HG02973 (cell line): Measurements from ENCODE around the gene RTP5.

Experiments
- ATAC-seq: cut with Tn5 transposase; IDR thresholded peaks from one replicate; pipeline ENCODE4 v1.9.1; 2021; ENCODE audit warnings: moderate library complexity; ENCODE audit not compliant: unreplicated experiment

RTP5 gene

DNA sequence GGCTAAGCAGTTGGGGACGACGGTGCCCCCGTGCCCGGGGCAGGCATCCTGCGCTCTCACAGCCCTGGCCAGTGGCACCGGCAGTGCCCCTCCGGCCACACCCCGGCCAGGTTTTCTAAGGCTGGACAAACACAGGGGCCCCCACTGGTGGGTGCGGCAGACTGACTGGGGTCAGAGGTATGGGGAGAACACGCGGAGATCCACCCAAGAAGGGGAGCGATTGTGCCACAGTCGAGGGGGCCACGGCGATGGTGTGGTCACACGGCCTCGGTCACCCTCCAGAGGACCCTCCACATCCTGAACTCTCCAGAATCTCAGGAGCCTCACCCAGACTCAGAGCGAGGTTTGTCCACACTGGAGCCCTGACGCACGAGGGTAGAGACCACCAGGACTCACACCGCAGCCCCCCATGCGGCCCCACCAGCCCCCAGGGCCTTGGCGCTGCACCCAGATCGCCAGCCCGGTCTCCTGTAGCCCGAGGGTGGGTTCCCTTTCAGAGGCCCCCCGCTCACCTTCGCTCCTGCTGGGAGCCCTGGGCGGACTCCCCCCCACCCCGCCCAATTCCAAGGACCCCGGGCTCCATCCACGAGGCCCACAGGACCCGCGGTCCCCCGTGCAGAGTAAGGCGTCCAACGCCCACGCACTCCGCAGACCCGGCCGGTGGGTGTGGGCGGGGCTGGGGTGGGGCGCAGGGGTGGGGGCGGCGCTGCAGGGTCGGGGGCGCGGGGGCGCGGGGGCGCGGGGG lies 26.0 kb upstream of the RTP5 start:
- no peak for ATAC-seq

DNA sequence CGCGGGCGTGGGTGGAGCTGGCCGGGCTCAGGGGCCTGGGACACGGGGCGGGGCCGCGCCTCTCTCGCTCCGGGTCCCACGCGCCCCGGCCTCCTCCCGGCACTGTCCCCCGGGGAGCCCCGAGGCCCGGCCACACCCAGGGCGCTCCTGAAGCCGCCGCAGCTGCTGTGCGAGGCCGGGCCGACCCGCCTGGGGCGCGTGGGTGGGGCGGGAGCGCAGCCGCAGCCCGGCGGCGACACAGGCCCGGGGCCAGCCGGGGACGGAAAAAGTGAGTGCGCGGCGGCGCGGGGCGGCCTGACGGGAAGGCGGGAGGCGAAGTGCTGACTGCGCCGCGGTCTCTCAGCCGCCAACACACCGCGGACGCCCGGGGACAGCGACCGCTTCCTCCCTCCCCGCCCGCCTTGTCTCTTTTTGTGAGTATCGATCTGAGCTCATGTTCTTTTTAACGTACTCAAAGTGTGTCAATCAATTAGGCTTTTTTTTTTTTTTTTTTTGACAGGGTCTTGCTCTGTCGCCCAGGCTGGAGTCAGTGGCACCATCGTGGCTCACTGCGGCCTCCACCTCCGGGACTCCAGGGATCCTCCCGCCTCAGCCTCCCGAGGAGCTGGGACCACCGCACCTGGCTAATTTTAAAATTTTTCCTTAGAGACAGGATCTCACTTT lies 25.3 kb upstream of the RTP5 start:
- peak; percentile 73 for ATAC-seq

DNA sequence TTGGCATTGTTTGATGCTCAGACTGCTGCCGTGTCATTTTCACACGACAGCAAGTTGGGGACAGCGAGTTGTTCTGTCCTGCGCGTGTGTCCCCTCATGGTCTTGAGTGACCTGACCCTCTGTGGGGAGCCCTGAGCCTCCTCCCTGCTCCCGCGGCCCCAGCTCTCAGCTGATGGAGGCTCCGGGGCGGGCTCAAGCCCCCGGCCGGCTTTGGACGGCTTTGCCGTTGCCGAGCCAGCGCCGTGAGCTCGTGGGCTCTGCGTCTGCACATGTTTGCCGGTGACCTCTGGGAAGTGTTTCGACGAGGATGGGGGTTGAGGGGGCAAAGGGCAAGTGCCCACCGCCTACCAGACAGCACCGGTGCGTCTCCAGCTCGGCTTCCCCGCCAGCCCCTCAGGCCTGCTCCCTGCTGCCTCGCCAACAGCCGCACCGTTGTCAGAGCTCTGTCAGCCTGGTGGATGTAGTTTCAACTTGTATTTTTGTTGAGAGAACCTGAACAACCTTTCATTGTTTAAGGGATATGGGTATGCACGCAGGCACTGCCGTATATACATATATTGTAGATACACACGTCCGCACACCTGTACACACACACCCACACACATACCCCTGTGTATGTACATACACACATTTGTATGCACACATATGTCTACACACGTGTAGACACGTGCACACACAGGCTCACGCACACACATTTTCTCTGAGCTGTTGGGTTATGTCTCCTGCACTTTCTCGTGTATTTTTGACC lies 24.5 kb upstream of the RTP5 start:
- no peak for ATAC-seq

DNA sequence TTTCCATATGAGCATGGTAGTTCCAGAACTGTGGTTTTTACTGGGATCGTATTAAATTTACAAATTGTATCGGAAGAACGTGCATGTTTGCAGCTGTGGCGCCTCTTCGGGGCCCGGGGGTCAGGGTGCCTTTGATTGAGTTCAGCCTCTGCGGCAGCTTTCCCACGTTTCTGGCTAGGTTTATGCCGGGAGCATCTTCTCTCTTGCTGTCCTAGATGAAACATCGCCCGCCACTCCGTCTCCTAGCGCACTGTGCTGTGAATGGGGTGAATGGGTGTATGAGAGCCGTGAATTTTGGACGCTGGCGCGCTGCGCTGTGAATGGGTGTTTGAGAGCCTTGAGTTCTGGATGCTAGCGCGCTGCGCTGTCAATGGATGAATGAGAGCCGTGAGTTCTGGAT lies 23.1 kb upstream of the RTP5 start:
- no peak for ATAC-seq

DNA sequence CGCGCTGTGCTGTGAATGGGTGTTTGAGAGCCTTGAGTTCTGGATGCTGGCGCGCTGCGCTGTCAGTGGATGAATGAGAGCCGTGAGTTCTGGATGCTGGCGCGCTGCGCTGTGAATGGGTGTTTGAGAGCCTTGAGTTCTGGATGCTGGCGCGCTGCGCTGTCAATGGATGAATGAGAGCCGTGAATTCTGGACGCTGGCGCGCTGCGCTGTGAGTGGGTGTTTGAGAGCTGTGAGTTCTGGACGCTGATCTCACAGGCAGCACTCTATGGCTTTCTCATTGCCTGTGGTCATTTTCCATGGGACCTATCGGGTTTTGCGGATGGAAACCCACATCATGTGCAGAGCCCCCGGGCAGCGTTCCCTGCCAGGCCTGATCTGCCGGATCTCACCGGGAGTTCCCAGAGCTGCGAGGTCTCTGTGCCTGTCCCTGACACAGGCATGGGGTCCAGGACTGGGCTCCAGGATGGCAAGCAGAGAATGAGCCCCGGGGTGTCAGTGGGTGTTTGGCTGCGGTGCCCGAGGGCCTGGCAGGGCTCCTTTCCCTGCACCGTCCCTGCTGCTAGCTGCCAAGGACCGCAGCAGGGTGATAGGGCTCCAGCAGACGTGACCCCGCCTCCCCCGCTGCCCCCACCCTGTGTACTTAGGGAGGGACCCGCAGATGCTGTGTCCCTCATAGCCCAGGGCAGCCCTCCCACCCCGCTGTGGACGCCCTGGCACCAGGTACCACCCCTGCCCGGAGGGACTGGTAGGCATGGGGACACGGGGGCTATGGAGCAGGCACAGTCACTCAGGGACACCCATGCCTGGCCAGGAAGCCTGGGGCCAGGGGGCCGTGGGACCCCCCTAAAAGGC lies 20.5 kb upstream of the RTP5 start:
- no peak for ATAC-seq

DNA sequence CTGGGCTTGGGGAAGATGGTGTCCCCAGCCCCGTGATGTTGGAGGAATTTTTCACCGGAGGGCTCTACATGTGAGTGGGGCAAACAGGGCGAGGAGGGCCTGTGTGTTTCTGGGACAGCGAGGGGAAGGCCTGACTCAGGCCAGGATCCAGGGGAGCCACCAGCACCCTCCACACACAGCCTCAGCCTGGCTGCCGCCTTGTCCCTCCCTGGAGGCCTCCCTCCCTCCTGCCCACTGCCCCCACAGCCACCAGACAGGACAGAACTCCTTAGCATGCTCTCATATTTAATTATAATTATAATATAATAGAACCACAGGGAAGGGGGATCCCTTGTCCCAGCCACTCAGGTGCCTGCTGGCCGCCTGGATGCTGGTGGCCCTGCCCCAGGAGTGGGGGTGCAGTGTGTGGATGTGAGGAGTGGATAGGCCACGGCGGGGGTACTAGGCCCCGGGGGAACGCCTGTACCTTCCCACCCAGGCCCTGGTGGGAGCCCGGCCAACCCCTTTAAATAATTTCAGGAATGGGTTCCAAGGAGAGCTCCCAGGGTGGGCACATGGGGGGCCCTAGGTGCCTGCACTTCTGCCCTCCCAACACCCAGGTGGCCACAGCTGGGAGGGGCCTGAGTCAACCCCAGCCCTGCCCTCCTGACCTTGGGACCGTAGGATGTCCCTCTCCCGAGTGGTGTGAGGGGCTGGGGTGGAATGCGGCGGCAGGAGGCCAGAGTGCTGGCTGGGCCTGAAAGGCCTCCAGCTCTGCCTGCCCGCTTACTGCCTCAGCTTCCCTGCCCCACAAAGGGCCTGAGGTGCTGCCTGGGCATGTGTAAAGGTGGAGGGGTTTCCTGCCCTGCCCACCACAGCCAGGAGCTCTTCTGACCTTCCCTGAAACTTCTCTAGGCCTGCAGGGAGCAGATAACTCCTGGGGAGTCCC lies 19.6 kb upstream of the RTP5 start:
- ATAC-seq: no peak

DNA sequence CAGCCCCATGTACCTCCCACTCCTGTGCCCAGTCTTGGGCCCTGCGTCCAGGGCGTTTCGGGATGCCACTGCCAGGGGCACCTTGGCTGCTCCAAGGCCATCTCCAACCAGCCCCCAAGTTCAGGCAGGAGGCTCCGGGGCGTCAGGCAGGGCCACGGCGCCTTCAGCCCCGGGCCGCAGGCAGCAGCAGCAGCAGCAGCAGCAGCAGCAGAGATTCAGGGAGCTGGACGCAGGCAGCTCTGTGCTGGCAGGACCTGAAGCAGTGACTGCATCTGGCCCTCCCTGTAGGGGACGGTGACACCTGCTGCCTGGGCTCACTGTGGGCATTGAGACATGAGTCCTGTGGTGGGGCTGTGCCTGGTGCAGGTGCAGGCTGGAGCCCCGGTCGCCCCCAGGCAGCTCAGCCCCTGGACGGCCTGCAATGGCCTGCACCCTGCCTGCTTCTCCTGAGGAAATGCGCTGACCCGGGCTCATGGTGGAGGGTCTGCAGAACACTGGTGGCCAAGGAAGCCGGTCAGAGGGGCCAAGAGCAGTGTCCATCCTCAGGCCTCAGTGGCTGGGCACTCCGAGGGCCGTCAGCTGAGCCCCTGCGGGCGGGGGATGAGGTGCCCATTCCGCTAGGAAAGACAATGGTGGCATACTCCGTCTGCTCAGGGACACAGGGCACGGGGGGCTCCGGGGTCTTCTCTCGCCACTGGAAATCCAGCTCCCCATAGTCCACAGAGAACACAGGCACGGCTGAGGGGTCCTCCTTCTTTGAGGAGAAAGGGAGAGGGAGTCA lies 18.8 kb upstream of the RTP5 start:
- no peak for ATAC-seq

DNA sequence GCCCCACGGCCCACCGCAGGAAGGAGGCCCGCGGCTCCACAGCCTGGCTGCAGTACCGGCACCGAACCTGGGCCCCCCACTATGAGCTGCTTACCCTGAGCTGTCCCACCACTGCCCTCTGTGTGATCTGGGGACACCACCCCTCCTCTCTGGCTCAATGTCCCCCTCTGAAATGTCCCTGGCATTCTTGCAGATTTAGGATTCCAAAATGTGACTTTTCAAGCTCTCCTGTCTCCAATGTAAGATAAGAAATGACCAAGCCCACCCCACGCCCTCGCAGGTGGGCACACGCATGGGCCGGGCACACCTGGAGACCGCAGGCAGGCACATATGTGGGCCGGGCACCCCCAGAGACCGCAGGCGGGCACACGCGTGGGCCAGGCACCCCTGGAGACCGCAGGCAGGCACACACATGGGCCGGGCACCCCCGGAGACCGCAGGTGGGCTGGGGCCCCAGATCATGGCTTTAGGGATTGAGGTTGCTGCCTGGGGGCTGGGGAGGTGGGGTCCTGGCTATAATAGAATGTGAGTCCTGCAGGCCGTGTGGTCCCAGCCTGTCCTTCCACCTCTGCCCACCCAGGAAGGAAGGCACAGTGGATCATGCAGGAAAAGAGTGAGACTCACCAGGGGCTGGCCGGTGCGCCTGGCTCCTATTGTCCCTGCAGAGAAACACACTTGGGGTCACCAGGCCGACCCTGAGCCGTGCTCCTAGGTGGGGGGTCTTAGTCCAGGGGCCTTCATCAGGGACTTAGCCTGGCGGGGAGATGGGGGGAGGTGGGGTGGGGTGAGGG lies 18.0 kb upstream of the RTP5 start:
- no peak for ATAC-seq

DNA sequence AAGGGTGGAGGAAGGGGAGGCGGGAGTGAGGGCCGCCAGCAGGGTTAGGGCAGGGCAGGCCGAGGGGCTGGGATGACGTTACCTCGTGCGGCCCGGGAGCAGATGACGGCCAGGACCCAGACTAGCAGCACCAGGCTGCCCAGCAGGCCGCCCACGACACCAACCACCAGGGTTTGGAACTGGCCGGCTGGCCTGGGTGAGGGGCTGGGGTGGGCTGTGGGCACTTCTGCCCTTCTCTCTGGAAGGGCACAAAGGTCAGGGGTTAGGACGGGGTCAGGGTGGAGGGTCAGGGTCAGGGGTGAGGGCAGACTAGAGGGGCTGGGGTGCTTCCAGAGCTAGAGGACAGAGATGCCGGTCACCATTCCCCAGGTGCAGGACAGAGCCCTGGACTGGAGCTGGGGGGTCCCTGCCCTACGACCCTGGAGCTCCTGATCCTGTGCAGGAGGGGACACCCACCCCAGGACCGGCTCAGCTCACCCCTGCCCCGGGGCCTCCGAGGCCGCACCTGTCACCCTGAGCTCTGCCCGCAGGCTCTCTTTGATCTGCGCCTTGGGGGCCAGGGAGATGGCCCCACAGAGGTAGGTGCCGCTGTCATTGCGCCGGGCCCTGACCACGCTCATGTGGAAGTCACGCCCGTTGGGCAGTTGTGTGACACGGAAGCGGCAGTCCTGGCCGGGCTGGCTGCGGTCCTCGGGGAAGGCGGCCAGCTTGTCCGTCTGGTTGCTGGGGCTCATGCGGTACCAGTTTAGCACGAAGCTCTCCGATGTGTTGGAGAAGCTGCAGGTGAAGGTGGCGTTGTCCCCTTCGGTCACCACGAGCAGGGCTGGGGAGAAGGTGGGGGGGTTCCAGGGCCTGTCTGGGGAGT lies 17.2 kb upstream of the RTP5 start:
- no peak for ATAC-seq

DNA sequence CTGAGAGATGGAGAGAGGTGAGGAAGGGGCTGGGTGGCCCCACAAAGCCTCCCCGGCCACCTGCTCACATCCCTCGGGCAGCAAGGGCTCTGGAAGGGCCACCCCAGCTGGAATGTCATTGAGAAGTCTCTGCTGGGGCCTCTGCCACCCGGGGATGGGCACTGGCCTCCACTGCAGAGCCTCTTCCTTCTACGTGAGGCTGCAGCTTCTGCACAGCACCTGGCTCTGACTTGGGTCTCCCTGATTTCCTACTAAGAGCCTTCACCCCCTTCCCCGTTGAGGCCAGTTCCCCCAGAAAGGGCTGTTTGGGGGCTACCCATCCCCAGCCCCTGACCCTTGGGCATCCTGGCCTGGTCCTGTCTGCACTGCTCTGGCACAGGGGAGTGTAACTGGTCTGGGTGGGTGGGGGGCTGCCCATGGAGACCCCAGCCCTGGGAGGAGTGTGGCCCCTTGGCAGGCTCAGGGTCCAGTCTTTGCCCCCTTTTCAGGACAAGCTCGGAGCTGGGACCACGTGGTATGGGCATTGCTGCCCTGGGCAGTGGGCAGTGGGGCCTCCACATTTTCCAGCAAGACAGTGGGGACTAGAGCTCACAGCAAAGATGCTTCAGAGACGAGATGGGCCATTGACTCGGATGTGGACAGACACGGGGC lies 16.4 kb upstream of the RTP5 start:
- no peak for ATAC-seq

DNA sequence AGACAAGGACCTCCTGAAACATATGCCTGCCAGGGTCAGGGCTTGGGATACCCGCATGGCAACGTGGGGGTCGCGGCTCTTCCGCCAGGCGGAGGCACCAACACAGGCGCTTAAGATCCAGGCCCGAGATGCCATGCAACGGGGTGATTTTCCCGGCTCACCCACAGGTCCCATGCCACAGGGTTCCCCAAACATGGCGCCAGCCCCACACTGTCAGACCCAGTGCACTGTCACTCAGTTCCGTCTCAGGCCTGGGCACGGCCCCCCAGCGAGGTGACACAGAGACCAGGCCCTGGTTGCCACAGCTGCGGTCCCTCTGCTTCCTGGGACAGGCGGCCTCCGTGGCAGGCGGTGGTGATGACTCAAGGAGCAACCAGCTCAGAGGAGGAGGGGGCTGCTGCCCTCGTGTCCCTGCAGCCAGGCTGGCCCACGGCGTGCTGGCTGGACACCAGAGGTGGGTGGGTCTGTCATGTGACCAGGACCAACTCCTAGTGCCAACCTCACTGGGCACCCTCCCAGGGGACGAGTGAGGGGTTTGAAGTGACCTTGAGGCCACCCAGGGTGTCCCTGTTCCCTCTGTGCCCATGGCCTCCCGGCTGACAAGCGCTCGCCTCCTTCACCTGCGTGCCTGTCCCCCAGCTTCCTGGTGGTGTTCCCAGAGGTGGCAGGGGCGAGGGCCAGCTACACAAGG lies 15.7 kb upstream of the RTP5 start:
- no peak for ATAC-seq

DNA sequence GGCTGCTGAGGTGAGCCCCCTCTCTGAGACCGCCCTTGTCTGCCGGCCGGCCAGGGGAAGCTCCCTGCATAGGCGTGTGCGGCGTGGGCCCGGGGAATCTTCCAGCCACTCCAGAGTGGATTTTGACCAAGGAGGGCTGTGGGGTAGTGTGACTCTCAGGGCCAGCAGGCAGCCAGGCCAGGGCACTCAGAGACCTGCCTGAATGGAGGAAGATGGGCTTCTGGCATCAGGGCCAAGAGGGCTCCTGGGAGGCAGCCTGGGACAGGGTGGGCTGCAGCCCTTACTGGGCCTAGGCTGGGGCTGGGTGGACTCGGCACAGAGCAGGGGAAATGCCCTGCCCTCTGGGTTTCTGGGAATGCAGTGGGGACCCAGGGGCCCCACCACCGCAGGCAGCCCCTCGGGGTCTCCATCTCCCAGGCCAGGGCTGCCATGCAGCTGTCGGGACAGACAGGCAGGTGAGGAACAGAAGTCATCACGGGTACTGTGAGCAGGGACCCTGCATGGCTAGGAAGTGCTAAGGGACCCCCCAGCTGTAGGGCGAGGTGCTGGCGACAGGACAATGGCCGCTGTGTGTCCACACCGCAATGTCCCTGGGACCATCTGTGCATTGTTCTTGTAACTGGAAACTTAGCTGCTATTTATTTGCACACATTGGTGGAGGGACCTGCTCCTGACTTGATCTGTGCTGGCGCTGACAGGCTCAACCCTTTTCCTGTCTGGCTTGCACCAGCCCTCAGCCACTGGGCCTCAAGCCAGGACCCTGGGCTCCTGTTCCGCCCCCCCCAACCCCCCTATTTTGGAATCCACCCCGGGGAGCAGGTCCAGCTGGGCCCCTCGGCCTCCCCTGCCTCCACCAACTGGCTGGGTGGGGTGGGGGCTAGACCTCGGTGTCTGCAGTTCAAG lies 14.9 kb upstream of the RTP5 start:
- no peak for ATAC-seq

DNA sequence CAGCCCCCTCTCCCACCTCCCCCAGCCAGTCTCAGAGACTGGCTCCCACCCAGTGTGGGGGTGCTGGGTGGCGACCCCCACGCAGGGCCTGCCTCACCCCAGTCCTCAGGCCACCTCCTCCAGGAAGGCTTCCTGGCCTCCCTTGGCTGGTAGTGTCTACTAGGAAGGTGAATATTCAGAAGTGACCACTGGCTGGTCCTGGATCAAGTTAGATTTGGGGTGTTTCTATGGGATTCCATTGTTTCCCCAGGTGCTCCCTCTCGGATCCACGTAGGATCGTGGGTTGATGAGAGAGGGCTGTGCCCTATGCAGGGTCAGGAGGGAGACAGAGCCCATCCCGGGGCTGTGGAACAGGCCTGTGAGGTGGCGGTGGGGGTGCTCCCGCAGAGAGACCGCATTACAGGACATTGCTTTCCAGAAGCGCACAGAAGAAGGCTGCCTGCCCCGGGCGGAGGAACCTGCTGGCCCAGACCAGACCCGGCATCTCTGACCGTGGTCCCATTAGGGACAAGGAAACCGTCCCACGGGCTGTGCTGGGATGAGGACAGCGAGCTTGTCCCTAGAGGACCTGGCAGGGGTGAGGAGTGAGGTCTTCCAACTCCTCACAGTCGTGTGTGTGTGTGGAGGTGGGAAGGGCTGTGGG lies 14.2 kb upstream of the RTP5 start:
- no peak for ATAC-seq

DNA sequence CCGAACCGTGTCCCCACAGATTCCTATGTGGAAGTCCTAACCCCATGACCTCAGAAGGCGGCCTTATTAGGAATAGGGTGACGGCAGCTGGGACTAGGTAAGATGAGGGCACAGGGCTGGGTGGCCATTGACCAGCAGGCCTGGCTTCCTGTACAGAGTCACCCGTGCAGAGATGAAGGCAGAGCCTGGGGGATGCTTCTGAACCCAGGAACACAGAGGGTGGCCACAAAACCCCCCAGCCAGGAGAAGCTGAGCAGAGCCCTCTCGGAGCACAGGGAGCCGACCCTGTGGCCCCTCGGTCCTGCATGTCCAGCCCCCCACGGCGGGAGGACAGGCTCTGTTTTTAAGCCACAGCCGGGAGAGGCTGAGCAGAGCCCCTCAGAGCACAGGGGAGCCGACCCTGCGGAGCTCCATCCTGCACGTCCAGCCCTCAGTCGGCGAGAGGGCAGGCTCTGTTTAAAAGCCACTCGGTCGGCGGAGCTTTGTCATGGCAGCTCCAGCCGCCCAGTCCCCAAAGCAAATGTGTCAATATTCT lies 13.6 kb upstream of the RTP5 start:
- no peak for ATAC-seq
